H9 (cell line): ENCODE results near the gene KCNMB1. TPM values are rescaled to one million over a fixed set of nuclear protein-coding genes. Genes with fewer than 3 reads are reported as not detected.

ENCODE experiments used
- DNase-seq: peaks from one replicate; pipeline ENCODE4 v3.0.0-alpha.2; 2017
- H2AFZ ChIP-seq: one replicate; pipeline ENCODE4 v1.6.1; 2013; ENCODE audit warnings: mild to moderate bottlenecking, low read length, control low read depth, moderate library complexity
- H2AK5ac ChIP-seq: 2 replicates; pipeline ENCODE4 v1.6.1; 2013; ENCODE audit warnings: low read length, control low read depth, mixed read lengths; ENCODE audit not compliant: insufficient read length
- H2BK120ac ChIP-seq: one replicate; pipeline ENCODE4 v1.6.1; 2013; ENCODE audit warnings: low read depth, mild to moderate bottlenecking, low read length, control low read depth, inconsistent platforms; ENCODE audit not compliant: poor library complexity, severe bottlenecking
- H2BK12ac ChIP-seq: 2 replicates; pipeline ENCODE4 v1.6.1; 2013; ENCODE audit warnings: low read length, control low read depth, mixed read lengths, low read depth; ENCODE audit not compliant: insufficient read length
- H2BK15ac ChIP-seq: 2 replicates; pipeline ENCODE4 v1.6.1; 2013; ENCODE audit warnings: low read depth, low read length, control low read depth
- H2BK20ac ChIP-seq: one replicate; pipeline ENCODE4 v1.6.1; 2013; ENCODE audit warnings: low read depth, mild to moderate bottlenecking, low read length, control low read depth, inconsistent platforms; ENCODE audit not compliant: poor library complexity, severe bottlenecking
- H2BK5ac ChIP-seq: 2 replicates; pipeline ENCODE4 v1.6.1; 2013; ENCODE audit warnings: low read length, control low read depth, mixed read lengths; ENCODE audit not compliant: insufficient read length
- H3K14ac ChIP-seq: 2 replicates; pipeline ENCODE4 v1.6.1; 2013; ENCODE audit warnings: low read length, control low read depth; ENCODE audit not compliant: insufficient read depth
- H3K18ac ChIP-seq: 2 replicates; pipeline ENCODE4 v1.6.1; 2013; ENCODE audit warnings: low read depth, mild to moderate bottlenecking, mixed read lengths, low read length, control low read depth; ENCODE audit not compliant: insufficient read length
- H3K23ac ChIP-seq: 2 replicates; pipeline ENCODE4 v1.6.1; 2013; ENCODE audit warnings: low read length, control low read depth, mixed read lengths, low read depth; ENCODE audit not compliant: insufficient read length
- H3K23me2 ChIP-seq: 2 replicates; pipeline ENCODE4 v1.6.1; 2013; ENCODE audit warnings: low read depth, mild to moderate bottlenecking, mixed read lengths, low read length, control low read depth; ENCODE audit not compliant: insufficient read length, poor library complexity, severe bottlenecking
- H3K27ac ChIP-seq: 2 replicates; pipeline ENCODE4 v1.5.1; 2013; ENCODE audit warnings: low read length, control low read depth, mixed read lengths, low read depth; ENCODE audit not compliant: insufficient read length
- H3K27me3 ChIP-seq: 2 replicates; pipeline ENCODE4 v1.6.1; 2013; ENCODE audit warnings: low read length, control low read depth, inconsistent platforms; ENCODE audit not compliant: insufficient read depth
- H3K4ac ChIP-seq: 2 replicates; pipeline ENCODE4 v1.6.1; 2013; ENCODE audit warnings: low read depth, mild to moderate bottlenecking, control low read depth, inconsistent platforms, low read length, moderate library complexity
- H3K4me1 ChIP-seq: 2 replicates; pipeline ENCODE4 v1.6.1; 2013; ENCODE audit warnings: low read length, control low read depth, inconsistent platforms; ENCODE audit not compliant: insufficient read depth
- H3K4me2 ChIP-seq: 2 replicates; pipeline ENCODE4 v1.6.1; 2013; ENCODE audit warnings: low read length, control low read depth, mixed read lengths; ENCODE audit not compliant: insufficient read length, insufficient read depth
- H3K56ac ChIP-seq: 2 replicates; pipeline ENCODE4 v1.6.1; 2013; ENCODE audit warnings: low read depth, mild to moderate bottlenecking, mixed read lengths, low read length, control low read depth; ENCODE audit not compliant: insufficient read length
- H3K79me1 ChIP-seq: 2 replicates; pipeline ENCODE4 v1.6.1; 2013; ENCODE audit warnings: low read depth, mild to moderate bottlenecking, moderate library complexity, low read length, control low read depth, inconsistent platforms; ENCODE audit not compliant: insufficient read depth, poor library complexity, severe bottlenecking
- H3K79me2 ChIP-seq: 2 replicates; pipeline ENCODE4 v1.6.1; 2013; ENCODE audit warnings: low read length, control low read depth, inconsistent platforms; ENCODE audit not compliant: insufficient read depth
- H3K9ac ChIP-seq: 2 replicates; pipeline ENCODE4 v1.6.1; 2013; ENCODE audit warnings: low read length, control low read depth, mixed read lengths; ENCODE audit not compliant: insufficient read length; ENCODE audit errors: extremely low read depth
- H3K9me3 ChIP-seq: one replicate; pipeline ENCODE4 v1.6.1; 2013; ENCODE audit warnings: low read depth, low read length, inconsistent platforms; ENCODE audit not compliant: control insufficient read depth
- H3T11ph ChIP-seq: one replicate; pipeline ENCODE4 v1.6.1; 2013; ENCODE audit warnings: mild to moderate bottlenecking, low read length, control low read depth, inconsistent platforms
- H4K20me1 ChIP-seq: one replicate; pipeline ENCODE4 v1.6.1; 2013; ENCODE audit not compliant: control insufficient read depth, insufficient read length, insufficient read depth
- H4K5ac ChIP-seq: 2 replicates; pipeline ENCODE4 v1.6.1; 2013; ENCODE audit warnings: low read depth, mild to moderate bottlenecking, mixed read lengths, low read length, control low read depth; ENCODE audit not compliant: insufficient read length
- H4K8ac ChIP-seq: replicated peaks from 2 replicates; pipeline ENCODE4 v1.6.1; 2013; ENCODE audit warnings: low read length, control low read depth, mixed read lengths, low read depth; ENCODE audit not compliant: insufficient read length
- H4K91ac ChIP-seq: 2 replicates; pipeline ENCODE4 v1.6.1; 2013; ENCODE audit warnings: low read depth, mild to moderate bottlenecking, moderate library complexity, mixed read lengths, low read length, control low read depth; ENCODE audit not compliant: insufficient read length
- H3K27ac Mint-ChIP-seq, 3 experiments: 2 replicates in 2 of 3; 3 replicates in 1 of 3; pipeline ENCODE4 v1.8.0; 2020 to 2021; ENCODE audit warnings: mixed read lengths in 3 of 3, mild to moderate bottlenecking in 1 of 3, moderate library complexity in 1 of 3
- H3K27me3 Mint-ChIP-seq: 2 replicates; pipeline ENCODE4 v1.8.0; 2021; ENCODE audit warnings: low read depth, mild to moderate bottlenecking, moderate library complexity, mixed read lengths
- H3K36me3 Mint-ChIP-seq, 3 experiments: 2 replicates in 2 of 3; 3 replicates in 1 of 3; pipeline ENCODE4 v1.8.0; 2020 to 2021; ENCODE audit warnings: low read depth in 3 of 3, mixed read lengths in 3 of 3; ENCODE audit not compliant: insufficient read depth in 1 of 3
- H3K4me1 Mint-ChIP-seq, 2 experiments: 2 replicates each; pipeline ENCODE4 v1.8.0; 2020; ENCODE audit warnings: mixed read lengths in 2 of 2
- H3K4me3 Mint-ChIP-seq, 2 experiments: 2 replicates in 1 of 2; 3 replicates in 1 of 2; pipeline ENCODE4 v1.8.0; 2020 to 2021; ENCODE audit warnings: mild to moderate bottlenecking in 2 of 2, mixed read lengths in 2 of 2, moderate library complexity in 1 of 2
- H3K9me3 Mint-ChIP-seq, 2 experiments: 2 replicates in 1 of 2; 3 replicates in 1 of 2; pipeline ENCODE4 v1.8.0; 2020; ENCODE audit warnings: mild to moderate bottlenecking in 2 of 2, mixed read lengths in 2 of 2, moderate library complexity in 1 of 2
- WGBS: extraction: QIAGEN DNeasy Blood & Tissue Kit; methylation state at CpG from one replicate; pipeline ENCODE4 v1.1.7; 2013; ENCODE audit warnings: missing lambda C conversion rate, low lambda C conversion rate, mixed read lengths; ENCODE audit not compliant: insufficient read length; ENCODE audit errors: extremely low coverage; 5-methylcytosine and 5-hydroxymethylcytosine counted together
- total RNA-seq: library from RNA; stranded (reverse); gene quantifications from 2 replicates; pipeline ENCODE4 v1.2.1, GENCODE V29; 2021
- TF ChIP-seq, protein P1 (sequence below): fragments of 200-600 bp; sonication (generic); conservative IDR thresholded peaks from 3 replicates; pipeline ENCODE4 v1.8.0; 2021; ENCODE audit warnings: antibody characterized with exemption, mild to moderate bottlenecking

KCNMB1 gene
- total RNA-seq, 1 experiment from 2014 or later, result 0.28 TPM

DNA sequence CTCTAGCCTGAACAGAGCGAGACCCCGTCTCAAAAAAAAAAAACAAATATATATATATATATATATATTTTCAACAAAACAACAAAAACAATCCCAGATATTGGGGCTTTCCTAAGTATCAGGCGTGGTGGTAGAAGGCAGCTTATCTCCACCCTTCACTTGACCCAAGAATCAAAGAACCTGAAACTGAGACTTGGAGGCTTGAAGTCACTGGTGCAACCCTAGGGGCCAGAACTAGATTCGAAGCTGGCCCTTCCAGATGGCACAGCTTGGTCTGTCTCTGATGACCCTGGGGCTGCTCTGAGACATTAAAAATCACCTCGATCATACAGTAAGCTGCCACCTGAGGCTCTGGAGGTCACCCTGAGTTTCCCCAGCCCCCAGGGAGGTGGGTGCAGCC, 1.3 kb upstream of the KCNMB1 start:
- Histone ChIP-seq H2BK120ac (no peak overlapping the region), H2BK15ac (no peak overlapping the region), H3K4me1 (peaks cover 4% of the 10 kb centered on the region; the same call in 1 of the 2 replicates), H3K27ac (no peak overlapping the region), H2BK20ac (no peak overlapping the region), H3K23ac (no peak overlapping the region), H3K4ac (no peak overlapping the region), H4K8ac (no peak overlapping the region), H2BK12ac (no peak overlapping the region), H4K20me1 (no peaks in the 10 kb centered on the region), H3K79me1 (no peaks in the 10 kb centered on the region), H3K23me2 (no peaks in the 10 kb centered on the region), H3K18ac (no peak overlapping the region), H3K4me2 (no peak overlapping the region), H2BK5ac (no peak overlapping the region), H3K56ac (no peak overlapping the region), H3K9ac (no peak overlapping the region), H4K91ac (no peak overlapping the region), H2AK5ac (no peak overlapping the region), H3K9me3 (no peaks in the 10 kb centered on the region), H3K79me2 (no peaks in the 10 kb centered on the region), H4K5ac (no peak overlapping the region), H3T11ph (no peak overlapping the region), H2AFZ (no peak overlapping the region), H3K27me3 (no peaks in the 10 kb centered on the region), H3K14ac (no peak overlapping the region)
- Mint-ChIP-seq H3K27me3 (no peaks in the 10 kb centered on the region; the same call in 1 of the 2 replicates), H3K4me3 (no peak overlapping the region), H3K27ac (no peak overlapping the region), H3K9me3 (no peaks in the 10 kb centered on the region; a peak in 1 of 5 replicates), H3K36me3 (no peaks in the 10 kb centered on the region), H3K4me1 (peaks cover 72 to 77% of the 10 kb centered on the region in 2 experiments)
- TF ChIP-seq, protein P1, sequence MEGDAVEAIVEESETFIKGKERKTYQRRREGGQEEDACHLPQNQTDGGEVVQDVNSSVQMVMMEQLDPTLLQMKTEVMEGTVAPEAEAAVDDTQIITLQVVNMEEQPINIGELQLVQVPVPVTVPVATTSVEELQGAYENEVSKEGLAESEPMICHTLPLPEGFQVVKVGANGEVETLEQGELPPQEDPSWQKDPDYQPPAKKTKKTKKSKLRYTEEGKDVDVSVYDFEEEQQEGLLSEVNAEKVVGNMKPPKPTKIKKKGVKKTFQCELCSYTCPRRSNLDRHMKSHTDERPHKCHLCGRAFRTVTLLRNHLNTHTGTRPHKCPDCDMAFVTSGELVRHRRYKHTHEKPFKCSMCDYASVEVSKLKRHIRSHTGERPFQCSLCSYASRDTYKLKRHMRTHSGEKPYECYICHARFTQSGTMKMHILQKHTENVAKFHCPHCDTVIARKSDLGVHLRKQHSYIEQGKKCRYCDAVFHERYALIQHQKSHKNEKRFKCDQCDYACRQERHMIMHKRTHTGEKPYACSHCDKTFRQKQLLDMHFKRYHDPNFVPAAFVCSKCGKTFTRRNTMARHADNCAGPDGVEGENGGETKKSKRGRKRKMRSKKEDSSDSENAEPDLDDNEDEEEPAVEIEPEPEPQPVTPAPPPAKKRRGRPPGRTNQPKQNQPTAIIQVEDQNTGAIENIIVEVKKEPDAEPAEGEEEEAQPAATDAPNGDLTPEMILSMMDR, result no peak
- no peak for DNase-seq
- no CpG with 5 or more reads among the region's 5 CpGs for WGBS
